SU-DHL-6 (cell line): Measurements from ENCODE around the gene TSPAN16.

ENCODE experiments used
- H2AFZ ChIP-seq: fragments of 200-600 bp; sonication (generic); 2 replicates; pipeline ENCODE4 v1.6.1; 2014; ENCODE audit warnings: low read depth, mild to moderate bottlenecking, moderate library complexity, mixed read lengths, antibody characterized with exemption, low read length; ENCODE audit not compliant: severe bottlenecking
- H3F3A ChIP-seq: fragments of 200-600 bp; shearing (Covaris generic); 2 replicates; pipeline ENCODE4 v1.6.0; 2016; ENCODE audit warnings: antibody characterized with exemption, mild to moderate bottlenecking; ENCODE audit not compliant: insufficient read depth
- H3K27ac ChIP-seq: fragments of 200-600 bp; sonication (generic); 2 replicates; pipeline ENCODE4 v1.5.1; 2016; ENCODE audit warnings: low read depth, mild to moderate bottlenecking, low read length, moderate library complexity, mixed read lengths
- H3K27me3 ChIP-seq: fragments of 200-600 bp; sonication (generic), shearing (Covaris generic); 2 replicates; pipeline ENCODE4 v1.6.0; 2014; ENCODE audit warnings: mild to moderate bottlenecking, low read length
- H3K36me3 ChIP-seq: fragments of 200-600 bp; sonication (generic); 2 replicates; pipeline ENCODE4 v1.6.1; 2014; ENCODE audit warnings: mild to moderate bottlenecking, low read length, mixed read lengths
- H3K4me2 ChIP-seq: fragments of 300-600, 200-600 bp; shearing (Covaris generic), sonication (generic); 2 replicates; pipeline ENCODE4 v1.6.0; 2014; ENCODE audit warnings: low read length, low read depth, mild to moderate bottlenecking; ENCODE audit not compliant: poor library complexity, severe bottlenecking
- H3K4me3 ChIP-seq: fragments of 200-600 bp; sonication (generic); 2 replicates; pipeline ENCODE4 v1.5.1; 2014; ENCODE audit warnings: antibody characterized with exemption, low read length, mild to moderate bottlenecking, mixed read lengths; ENCODE audit not compliant: insufficient read depth, poor library complexity, severe bottlenecking
- H3K79me2 ChIP-seq: fragments of 200-600 bp; sonication (generic); 2 replicates; pipeline ENCODE4 v1.6.1; 2014; ENCODE audit warnings: mild to moderate bottlenecking, low read length, moderate library complexity; ENCODE audit not compliant: insufficient read depth
- H3K9ac ChIP-seq: fragments of 200-600 bp; sonication (generic); 2 replicates; pipeline ENCODE4 v1.7.0; 2014; ENCODE audit warnings: mild to moderate bottlenecking, low read length
- H3K9me2 ChIP-seq: fragments of 200-600 bp; sonication (generic); replicated peaks from 2 replicates; pipeline ENCODE4 v1.6.1; 2014; ENCODE audit warnings: low read length; ENCODE audit not compliant: insufficient read depth
- H3K9me3 ChIP-seq: fragments of 200-600 bp; sonication (generic); 2 replicates; pipeline ENCODE4 v1.6.1; 2014; ENCODE audit warnings: low read length, mixed read lengths; ENCODE audit not compliant: insufficient read depth
- H4K20me1 ChIP-seq: fragments of 200-600 bp; sonication (generic); 2 replicates; pipeline ENCODE4 v1.6.1; 2014; ENCODE audit warnings: low read depth, mild to moderate bottlenecking, antibody characterized with exemption, low read length, moderate library complexity, mixed read lengths
- CTCF ChIP-seq: fragments of 200-600 bp; sonication (generic); IDR thresholded peaks from one replicate; pipeline ENCODE4 v1.5.1; 2017; ENCODE audit warnings: antibody characterized with exemption, mild to moderate bottlenecking, low read length, moderate library complexity; ENCODE audit not compliant: insufficient read depth, poor library complexity, severe bottlenecking
- EZH2phosphoT487 ChIP-seq: fragments of 200-600 bp; sonication (generic), shearing (Covaris generic); conservative IDR thresholded peaks from 2 replicates; pipeline ENCODE4 v1.6.1; 2018; ENCODE audit warnings: mild to moderate bottlenecking, antibody characterized with exemption, low read length, moderate library complexity, mixed read lengths

The TSPAN16 gene

GRCh38 chr19:11364935-11365334 is 69.0 kb downstream of the TSPAN16 start:
- no peak overlapping the region for H2AFZ ChIP-seq

More at GRCh38 chr19:11364935-11365334, 69.0 kb downstream of the TSPAN16 start:
- no peak for TF ChIP-seq CTCF
- TF ChIP-seq EZH2phosphoT487, result no peak
- H3K4me3 ChIP-seq, result no peak overlapping the region
- no peaks in the 10 kb centered on the region for H3K27me3 ChIP-seq
- no peaks in the 10 kb centered on the region for H3F3A ChIP-seq
- H3K4me2 ChIP-seq, result no peak overlapping the region
- no peak overlapping the region for H3K9ac ChIP-seq
- no peaks in the 10 kb centered on the region for H3K36me3 ChIP-seq
- H4K20me1 ChIP-seq, result no peaks in the 10 kb centered on the region
- H3K9me3 ChIP-seq, result no peaks in the 10 kb centered on the region
- H3K79me2 ChIP-seq, result no peaks in the 10 kb centered on the region
- no peak overlapping the region for H3K27ac ChIP-seq
- H3K9me2 ChIP-seq, result no peaks in the 10 kb centered on the region
